Activated naive CD8-positive, alpha-beta T cell treated with anti-CD3 and anti-CD28 coated beads, Interleukin-2, amount 50 U/mL, for 16 hours (primary cell): ENCODE measurements around the gene AGAP1.
"Not testable (repeated sequence)": the region's sequence is repeated elsewhere in the genome, so short reads cannot be mapped to it uniquely, and the experiment has no call there.

Experiments
- DNase-seq: peaks from one replicate; pipeline ENCODE4 v3.0.0-alpha.2; 2020; ENCODE audit warnings: low read depth, low spot score

The AGAP1 gene

DNA sequence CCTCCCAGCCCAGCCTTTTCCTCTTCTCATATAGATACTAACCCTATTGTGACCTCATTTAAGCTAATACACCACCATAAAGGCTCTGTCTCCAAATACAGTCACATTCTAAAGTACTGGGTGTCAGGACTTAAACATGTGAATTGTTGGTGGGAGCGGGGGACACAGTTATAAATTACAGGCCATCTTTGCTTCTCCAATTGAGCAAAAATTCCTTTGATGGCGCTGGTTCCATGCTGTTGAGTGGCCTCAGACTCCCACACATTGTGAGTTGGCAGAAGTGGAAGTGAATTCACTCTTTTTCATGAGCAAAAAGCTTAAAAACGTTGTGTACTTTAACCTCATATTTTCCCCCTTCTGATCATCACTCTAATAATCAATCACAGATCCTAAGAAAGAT lies 628.4 kb downstream of the AGAP1 start:
- no peak for DNase-seq

DNA sequence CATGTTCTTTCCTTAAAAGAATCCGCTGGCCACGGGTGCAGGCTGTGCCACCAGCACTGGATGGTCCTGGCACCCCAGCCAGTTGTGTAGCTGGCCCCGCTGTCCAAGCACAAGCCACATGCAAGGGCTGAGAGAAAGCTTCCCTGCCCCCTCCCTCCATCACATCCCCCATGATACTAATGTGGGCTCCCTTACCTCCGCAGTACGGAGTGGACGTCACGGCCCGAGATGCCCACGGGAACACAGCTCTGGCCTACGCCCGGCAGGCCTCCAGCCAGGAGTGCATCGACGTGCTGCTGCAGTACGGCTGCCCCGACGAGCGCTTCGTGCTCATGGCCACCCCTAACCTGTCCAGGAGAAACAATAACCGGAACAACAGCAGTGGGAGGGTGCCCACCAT lies 629.9 kb downstream of the AGAP1 start:
- no peak for DNase-seq

DNA sequence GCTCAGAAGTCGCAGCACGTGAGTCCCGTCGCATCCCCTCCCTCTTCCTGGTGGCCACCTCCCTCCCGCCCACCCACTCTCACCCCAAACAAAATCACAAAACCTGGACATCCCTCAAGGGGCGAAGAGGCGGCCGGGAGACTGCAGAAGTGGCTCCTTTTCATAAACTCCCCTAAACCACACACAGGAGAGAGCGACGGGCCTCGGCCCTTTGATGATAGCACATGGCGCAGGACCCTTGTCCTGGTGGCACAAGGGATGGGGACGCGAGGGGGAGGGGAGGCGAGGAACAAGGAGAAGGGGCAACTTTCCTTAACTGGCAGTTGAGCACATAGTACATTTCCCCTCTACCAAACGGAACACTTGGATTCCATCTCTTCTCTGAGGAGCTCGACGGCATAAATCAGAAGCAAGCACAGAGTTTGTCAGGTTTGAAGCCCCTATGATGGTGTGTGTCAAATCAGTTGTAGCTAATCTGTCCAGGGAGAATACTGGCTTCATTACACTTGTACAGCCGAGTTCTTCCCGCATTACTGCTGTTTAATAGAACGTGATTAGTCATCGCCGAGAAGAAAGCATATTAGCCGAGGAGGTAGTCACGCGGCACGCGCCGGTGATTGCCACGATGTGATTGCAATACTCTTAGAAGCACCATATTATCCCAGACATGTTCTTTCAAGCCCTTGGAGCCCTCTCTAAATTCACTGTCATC lies 630.5 kb downstream of the AGAP1 start:
- DNase-seq, result no peak

DNA sequence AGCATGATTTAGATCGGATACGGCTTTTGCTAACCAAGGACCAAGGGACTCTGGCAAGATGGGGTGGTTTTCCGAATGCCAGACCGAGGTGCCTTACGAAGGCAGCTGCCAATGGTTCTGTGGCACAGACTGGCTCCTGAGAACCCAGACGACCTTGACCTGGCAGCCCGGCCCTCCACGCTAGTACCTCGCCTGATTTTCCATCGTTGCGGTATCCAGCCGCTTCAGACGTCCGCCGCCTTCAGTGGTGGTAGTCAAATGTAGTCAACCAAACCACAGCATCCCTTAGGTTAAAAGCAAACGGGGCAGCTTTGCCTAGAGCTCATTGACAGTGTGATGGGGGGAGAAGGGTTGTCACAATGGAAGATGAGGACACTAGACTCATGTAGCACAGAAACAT lies 631.7 kb downstream of the AGAP1 start:
- DNase-seq, result no peak

DNA sequence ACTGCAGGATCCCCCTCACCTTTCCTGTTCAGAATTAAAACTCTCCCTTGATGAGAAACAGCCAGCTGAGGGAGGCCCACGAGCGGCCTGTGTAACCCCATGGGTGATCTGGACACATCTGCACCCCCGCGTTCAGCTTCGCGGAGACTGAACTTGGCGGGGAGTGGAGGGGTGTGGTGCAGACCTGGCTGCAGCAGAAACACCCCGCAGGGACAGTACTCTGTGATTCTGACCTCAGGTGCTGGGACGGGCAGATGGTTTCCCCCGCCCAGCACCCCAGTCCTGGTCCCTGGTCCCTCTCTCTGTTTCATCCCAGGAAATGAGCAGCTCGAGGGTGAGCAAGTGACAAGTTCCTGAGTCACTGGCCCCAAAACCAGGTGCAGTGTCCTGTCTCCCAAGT lies 633.2 kb downstream of the AGAP1 start:
- no peak for DNase-seq

DNA sequence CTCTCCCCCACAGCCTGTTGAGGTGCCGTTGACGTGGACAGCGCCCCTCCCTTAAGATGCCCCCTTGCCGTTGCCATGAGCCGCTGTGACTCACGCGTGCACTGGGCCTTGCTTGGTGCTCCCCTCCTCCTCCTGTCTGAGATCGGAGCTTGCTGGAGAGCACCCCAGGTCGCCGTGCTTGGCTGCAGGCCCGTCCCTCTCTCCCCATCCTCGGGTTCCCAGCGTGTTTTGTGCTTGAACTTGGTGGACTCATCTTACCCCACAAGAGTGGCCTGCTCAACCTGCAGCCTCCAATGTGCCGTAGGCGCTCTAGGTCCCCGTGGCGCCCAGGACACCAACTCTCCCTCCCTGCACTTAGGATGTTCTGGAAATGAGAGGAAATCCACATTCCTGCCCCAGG lies 634.5 kb downstream of the AGAP1 start:
- DNase-seq, result no peak

DNA sequence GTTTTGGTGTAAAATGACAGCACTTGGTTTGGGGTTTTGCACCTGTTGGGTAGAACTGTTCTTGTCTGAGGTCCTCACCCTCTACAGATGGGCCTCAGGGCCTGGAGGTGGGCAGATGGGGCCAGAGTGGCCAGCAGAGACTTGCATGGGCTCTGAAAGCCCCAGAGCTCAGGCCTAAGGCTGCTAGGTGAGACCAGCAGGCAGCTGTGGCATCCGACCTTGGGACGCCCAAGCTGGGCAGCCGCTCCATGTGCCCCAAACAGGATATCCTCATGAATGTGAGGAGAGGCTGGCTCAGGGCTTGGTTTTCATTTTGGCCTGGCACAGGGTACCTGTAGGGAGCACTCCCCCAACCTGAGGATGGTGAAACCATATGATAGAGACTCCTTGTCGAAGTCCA lies 636.1 kb downstream of the AGAP1 start:
- no peak for DNase-seq

DNA sequence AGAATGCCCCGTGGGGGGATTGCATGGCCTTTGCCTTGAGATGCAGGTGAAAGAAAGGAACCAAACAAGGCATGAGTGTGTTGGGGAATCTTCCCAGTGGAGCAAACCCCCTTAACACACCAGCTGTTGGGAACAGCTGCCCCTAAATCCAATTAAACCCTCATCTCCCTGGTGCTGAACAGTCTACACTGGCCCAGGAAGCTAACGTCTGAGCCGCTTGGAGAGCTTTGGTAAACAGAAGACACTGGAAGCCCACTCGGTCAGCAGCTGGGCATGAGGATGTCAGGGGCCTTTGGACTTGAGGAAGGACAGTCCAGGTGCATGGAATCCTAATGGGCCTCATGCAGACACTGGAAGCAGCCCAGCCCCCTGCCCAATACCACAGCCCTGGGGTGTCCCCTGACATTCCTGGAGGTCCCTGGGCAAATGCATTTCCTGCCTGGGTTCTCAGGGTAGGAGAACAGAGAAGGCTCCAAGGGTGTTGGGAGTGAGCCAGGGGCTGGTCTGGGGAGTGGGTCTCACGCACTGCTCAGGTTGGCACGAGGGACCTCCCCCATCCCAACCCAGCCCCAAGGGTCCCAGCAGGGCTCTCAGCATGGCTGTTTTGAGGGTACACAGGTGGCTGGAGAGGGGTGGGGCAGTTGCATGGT lies 636.6 kb downstream of the AGAP1 start:
- no peak for DNase-seq

DNA sequence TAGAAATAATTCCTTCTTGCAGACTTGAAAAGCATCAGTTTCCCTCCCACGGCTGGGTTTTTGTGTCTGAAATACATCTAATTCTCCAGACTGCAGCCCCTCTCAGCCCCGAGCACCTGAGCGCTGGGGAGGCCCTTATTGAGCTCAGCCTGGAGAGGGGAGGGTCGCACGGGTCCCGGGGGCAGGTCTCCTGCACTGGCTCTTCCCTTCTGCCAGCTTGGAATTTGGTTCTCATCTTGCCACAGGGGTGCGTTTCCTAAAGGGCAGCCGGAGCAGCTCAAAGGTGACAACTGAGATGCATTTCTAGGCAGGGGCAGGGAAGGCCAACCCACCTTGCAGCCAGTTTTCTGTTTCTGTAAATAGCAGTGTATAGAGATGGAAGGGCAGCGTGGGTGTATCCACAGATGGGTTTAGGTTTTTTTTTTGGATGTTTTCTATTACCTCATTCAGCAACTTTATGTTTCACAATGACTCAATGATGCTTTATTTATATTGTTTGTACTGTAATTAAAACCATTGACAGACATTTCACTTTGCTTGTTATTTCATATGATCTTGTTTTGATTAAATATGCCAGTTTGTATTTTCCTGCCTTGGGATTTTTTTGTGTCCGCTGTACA lies 637.3 kb downstream of the AGAP1 start:
- no peak for DNase-seq

DNA sequence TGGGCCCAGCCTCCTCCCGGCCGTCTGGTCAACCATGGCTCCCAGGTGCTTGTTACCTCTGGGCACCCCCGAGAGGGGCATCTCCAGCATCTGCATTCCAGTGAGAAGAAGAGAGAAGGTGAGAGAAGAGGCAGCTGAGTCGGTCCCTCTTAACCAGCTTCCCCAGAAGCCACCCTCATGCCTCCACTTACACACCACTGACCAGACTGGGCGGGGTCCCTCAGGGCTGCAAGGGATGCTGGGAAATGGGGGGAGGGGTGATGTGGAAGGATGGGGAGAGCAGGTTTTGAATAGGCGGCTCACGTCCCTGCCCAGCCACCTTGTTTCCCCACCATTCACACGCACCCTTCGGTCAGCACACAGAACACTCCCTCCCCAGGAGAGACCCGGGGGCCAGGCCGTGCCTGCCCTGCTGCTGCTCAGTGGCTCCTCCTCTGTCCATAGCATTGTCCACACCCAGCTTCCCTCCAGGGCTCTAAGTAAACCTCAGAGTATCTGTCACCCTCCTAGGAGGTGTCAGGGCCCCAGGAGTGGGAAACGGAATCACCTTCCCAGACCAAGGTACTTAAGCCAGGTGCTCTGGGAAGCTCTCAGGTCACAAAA lies 639.7 kb downstream of the AGAP1 start:
- DNase-seq, result no peak

DNA sequence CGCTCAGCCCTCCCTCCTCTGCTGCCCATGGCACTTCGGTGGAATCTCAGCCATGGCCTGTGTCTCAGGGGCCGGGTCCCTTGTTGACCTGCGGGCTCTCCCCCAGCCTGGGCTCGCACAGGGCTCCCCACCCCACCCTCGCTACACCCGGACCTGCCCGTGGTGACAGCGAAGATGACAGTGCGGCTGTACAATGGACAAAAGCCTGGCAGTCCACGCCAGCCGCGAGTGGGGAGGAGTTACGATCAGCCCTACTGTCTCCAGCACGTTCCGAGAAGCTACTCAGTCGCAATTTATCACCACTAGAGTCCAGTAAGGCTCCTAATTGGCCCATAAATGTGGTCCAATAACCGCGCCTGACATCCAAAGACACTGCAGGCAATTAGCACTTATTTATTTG lies 642.7 kb downstream of the AGAP1 start:
- no peak for DNase-seq

DNA sequence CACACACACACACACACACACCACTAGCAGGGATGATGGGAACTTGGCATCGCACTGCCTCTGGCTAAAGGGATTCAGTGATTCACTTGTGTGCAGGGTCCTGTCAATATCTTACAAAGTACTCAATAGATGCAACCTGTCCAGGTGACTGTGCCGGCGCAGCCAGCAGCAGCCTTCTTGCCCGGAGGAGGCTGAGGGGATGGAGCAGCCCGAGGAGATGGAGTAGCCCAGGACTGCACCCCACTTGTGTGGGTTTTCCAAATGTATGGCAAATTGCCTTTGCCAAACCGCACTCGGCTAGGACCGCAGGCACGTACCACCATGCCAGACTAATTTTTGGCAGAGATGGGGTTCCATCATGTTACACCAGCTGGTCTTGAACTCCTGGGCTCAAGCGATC lies 643.2 kb downstream of the AGAP1 start:
- DNase-seq, result no peak

DNA sequence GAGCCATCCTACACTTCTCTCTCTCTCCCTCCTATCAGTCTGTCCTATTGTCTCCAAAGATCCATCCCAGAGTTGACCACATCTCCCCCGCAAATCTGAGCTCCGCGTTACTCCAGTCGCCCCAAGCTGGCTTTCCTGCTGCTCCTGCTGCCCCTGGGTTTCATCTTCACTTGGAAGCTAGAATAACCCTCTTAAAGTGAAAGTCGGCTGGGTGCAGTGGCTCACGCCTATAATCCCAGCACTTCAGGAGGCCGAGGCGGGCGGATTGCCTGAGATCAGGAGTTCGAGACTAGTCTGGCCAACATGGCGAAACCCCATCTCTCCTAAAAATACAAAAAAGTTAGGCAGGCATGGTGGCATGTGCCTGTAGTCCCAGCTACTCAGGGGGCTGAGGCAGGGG lies 647.8 kb downstream of the AGAP1 start:
- DNase-seq, result not testable (repeated sequence)

DNA sequence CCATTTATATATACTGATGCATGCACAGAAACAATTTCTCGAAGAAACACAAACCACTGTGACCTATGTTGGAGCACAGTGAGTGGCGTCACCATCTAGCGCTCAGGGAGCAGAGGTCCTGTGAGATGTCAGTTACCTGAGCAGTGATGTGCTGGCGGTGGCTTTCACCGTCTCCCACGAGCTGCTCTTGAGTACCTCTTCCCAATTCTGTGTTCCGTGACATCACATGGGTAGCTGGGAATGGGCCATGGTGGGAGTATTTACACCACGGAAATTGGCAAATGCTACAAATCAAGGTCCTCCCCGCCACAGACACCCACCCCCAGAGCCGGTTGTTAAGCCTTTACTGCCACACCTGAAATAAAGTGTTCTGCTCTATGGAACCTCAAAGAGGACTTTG lies 650.0 kb downstream of the AGAP1 start:
- no peak for DNase-seq

DNA sequence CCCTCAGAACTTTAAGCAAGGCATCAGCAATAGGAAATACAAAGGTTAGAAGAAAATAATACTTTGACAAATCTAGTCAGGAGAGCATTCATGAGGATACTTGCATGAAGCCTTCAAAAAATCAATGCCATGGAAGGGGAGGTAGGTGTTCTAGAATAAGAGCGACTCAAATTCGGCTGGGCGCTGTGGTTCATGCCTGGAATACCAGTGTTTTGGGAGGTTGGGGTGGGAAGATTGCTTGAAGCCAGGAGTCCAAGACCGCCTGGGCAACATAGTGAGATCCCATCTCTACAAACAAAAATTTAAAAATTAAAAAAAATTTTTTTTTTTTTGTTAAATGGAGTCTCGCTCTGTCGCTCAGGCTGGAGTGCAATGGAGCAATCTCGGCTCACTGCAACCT lies 652.6 kb downstream of the AGAP1 start:
- DNase-seq, result no peak

DNA sequence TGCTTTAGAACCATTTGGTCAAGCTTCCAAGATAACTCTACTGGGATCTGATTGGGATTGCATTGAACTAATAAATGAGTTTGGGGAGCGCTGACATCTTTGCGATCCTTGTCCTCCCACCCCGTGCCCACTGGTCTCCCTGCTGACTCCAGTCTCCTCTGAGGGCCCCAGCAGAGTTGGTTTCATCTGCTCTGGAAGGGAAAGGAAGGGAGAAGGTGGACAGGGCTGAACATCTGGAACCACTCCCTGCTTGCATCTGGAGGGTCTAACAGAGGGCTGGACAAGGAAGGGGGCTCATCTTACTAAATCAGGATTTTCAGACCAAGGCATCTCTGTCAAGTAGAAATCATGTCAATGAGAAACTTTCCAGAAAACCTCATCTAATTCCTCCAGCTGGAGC lies 661.6 kb downstream of the AGAP1 start:
- no peak for DNase-seq

DNA sequence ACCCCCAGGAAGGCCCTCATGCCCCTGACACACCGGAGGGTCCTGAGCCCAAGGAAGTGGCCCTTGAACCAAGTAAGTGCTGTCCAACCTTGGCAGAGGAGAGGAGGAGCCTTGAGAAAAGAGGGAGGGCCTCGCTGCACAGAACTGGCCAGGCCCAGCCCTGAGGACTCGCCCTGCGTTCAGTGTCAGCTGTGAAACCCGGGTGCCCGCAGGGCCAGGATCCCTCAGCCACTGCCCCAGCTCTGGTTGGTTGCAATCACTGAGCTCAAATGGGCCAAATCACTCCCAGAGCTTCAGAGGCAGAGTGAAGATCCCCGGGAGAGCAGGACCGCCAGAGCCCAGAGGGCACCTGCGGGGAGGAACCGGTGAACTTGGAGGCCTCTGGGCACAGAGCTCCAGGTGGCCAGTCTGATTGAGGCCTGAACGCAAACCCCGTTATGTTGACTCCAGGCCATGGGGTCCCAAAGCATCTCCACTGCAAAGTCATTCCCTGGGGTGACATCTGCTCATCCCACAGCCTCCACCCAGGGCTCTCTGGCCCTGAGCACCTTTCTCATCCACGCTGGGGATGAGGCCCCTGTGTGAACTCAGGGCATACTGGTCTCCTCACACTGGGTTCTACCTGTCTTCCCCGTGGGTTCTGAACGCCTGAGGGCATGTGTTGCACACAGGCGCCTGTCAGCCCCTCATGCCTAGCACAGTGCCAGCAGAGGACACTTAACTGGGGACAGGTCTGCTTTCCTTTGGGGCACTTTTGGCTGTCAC lies 662.4 kb downstream of the AGAP1 start:
- DNase-seq, result no peak

DNA sequence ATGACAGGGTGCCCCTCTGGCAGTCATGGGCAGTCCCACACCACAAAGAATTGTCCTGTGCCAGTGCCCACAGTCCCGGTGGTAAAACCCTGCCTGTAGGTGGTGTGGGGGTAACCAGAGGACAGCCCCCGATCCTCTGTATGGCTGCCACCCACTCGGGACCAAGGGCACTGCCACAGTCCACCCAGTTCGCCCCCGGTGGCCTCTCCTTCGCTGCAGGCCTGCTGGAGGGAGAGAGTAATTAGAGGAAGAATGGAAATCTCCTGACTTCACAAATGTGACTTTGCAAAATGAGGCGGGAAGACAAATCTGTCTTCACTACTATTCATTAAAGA lies 663.0 kb downstream of the AGAP1 start:
- DNase-seq, result no peak

DNA sequence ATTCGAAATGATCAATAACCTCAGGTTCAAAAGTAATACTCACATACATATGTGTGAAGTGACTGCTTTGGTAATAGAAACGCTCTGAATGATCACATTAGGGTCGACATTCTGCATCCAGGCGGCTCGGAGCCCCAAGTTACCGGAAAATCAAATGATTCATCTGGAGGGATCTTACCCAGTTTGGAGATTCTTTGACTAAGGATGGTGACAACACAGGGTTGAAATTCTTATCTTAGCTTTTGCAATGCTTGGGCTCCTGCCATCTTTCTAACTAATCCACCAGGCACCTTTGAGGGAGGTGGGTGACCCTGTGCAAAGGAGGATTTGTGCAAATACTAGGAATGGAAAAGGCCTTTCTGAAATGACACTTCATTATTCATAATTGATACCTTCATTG lies 663.5 kb downstream of the AGAP1 start:
- no peak for DNase-seq

DNA sequence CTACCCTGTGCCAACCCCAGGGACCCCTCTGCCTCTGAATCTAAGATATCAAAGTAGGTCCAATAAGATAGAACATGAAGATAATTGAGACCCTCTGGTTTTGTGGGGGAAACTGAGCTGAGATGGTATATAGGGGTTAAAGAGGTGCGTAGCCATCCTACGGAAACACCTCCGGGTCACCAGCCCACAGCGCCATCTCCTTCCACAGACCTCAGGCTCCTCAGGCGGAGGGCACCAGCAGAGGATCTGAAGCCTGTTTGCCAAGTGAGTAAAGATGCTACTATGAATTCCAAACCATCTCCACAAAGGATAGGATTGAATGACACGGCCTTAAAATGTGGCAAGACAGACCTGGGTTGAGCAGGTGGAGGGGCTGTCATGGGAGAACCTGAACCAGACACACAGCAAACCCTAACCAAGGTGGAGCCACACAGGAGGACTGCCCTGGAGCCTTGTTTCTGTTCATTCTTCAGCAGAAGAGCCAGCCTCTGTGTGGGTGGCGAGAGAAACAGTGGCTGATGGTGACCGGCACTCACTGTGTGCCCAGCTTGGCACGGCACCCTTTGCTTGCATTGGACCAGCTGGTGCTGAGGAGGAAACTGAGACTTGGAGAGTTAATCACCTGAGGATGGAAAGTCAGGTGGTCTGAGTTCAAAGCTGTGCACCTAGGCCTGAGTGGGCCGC lies 664.1 kb downstream of the AGAP1 start:
- no peak for DNase-seq

DNA sequence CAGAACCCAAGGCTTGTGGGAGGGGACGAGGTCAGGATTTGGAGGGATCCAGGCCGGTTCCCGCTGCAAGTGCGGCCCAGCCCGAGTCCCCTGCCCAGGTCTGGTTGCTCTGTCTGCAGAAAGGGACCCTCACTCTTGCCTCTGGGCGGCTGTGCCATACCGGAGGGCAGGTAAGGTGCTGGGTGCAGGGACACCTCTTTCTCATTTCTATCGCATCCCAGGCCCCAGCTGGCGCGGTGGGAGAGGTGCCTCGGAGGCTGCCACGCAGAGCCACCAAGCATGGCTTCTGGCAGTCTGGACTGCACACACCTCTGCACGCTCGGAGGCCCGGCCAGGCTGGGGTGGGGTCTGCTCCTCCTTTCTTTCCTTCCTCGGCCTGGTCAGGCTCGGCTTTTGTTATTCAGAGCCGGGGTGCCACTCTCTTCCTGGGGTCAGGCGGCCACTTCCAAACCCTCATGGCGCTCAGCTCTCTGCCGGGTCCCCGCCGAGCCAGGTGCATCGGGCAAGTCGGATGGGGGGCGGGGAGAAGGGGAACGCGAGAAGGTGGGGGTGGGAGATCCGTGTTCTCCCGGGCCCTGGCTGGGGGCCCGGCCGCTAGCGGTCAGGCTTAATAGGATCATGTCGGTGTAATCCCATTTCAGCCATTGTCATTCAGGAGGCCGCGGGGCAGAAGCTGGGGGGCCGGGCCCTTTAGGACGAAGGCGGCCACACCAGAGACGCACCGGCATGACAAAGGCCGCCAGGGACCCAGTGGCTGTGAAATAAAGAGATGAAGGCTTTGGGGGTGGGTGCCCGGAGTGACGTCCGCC lies 665.3 kb downstream of the AGAP1 start:
- no peak for DNase-seq
